ENCODE data around the gene GTF3C1.

The GTF3C1 gene

DNA sequence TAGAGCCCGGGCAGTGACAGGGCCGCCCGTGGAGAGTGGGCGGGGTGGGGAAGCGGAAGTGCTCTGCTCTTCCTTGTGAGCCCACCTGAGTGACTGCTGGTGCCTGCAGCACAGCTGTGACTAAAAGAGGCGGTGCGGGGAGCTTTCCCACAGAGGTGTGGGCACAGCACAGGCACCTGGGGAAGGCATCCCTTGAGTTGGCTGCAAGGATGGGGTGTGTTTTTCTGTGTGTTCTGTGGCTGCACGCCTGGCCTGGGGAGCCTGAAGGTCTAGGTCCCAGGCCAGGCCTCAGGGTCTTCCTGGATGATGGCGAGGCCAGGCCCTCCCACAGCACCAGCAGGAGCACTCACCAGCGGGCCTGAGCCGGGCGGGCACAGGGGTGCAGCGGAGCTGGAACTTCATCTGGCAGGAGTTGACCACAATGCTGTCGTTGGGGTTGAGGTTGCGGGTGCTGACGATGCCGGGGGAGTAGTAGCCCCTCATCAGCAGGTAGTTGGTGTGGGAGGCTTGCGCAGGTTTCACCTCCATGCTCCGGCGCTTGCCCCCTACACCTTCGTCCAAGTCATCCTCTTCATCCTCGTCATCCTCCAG, 80.7 kb downstream of the GTF3C1 start:
- DNase-seq (ENCODE audit: low read depth) = no peak
- TF ChIP-seq, protein P1, sequence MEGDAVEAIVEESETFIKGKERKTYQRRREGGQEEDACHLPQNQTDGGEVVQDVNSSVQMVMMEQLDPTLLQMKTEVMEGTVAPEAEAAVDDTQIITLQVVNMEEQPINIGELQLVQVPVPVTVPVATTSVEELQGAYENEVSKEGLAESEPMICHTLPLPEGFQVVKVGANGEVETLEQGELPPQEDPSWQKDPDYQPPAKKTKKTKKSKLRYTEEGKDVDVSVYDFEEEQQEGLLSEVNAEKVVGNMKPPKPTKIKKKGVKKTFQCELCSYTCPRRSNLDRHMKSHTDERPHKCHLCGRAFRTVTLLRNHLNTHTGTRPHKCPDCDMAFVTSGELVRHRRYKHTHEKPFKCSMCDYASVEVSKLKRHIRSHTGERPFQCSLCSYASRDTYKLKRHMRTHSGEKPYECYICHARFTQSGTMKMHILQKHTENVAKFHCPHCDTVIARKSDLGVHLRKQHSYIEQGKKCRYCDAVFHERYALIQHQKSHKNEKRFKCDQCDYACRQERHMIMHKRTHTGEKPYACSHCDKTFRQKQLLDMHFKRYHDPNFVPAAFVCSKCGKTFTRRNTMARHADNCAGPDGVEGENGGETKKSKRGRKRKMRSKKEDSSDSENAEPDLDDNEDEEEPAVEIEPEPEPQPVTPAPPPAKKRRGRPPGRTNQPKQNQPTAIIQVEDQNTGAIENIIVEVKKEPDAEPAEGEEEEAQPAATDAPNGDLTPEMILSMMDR (conservative IDR thresholded peaks at IDR 0.05; ENCODE audit: low read depth, low read length) = no peak
- no peak overlapping the region for H3K4me3 ChIP-seq (ENCODE audit: low read length)

DNA sequence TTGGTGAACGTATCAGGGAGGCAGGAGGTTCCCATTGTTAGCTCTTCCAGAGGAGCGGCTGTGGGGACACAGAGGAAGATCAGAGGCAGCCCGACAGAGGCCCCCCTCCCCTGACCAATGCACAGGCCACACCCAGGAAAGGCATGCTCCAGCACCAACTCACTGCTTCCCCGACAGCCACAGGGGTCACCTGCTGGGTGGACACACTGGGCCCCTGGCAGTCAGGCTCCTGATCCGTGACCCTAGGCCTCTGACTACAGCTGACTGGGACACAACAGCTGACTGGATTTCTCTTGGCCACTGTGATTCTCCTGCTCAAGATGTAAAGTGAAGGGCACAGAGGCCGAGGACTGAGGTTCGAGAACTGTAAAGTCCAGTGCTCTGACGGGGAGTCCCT, 84.2 kb downstream of the GTF3C1 start:
- TF ChIP-seq, protein P1 (conservative IDR thresholded peaks at IDR 0.05; ENCODE audit: low read depth, low read length) = no peak
- no peak for DNase-seq (ENCODE audit: low read depth)
- no peak overlapping the region for H3K4me3 ChIP-seq (ENCODE audit: low read length)

GRCh38 chr16:27464626-27465482, 84.9 kb downstream of the GTF3C1 start:
- TF ChIP-seq, protein P1 (conservative IDR thresholded peaks at IDR 0.05; ENCODE audit: low read depth, low read length) = no peak
- DNase-seq (ENCODE audit: low read depth) = no peak
- no peak overlapping the region for H3K4me3 ChIP-seq (ENCODE audit: low read length)

DNA sequence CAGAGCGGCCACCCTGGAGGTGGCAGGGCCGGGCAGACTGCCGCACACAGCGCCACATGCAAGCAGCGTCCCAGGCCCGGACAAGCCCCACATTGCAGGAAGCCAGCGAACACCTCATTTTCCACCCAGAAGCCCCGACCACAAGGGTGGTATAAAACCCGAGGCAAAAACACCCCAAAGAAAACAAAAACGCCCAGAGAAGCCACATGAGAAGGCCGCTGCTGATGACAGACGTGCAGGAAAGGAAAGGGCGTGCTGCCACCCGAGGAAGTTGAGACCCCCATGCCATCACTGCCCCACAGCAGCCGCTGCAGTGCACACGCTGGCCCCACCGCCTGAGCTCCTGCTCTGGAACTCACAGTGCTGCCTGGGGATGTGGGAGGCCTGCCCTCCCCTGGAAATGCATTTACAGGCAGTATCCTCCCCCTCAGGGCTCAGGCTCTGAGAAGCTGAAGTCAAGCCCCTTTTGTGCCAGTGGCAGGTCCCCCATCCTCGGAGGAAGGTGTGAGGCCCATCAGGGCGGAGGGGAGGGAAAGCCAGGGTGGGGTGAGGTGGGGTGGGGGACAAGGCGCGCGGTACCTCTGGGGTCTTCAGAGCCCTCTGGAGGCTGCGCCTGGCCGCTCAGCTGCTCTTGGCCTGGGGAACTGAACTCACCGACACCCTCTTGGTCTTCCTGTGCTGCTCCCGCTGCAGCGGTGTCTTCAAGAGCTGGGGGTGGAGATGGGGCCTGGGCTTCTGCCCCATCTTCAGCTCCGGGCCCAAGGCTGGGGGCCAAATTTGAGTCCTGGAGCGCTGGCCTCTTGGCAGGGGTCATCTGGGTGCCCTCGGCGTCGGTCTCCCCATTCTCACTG, 85.7 kb downstream of the GTF3C1 start:
- no peak overlapping the region for H3K4me3 ChIP-seq (ENCODE audit: low read length)
- DNase-seq (ENCODE audit: low read depth) = no peak
- TF ChIP-seq, protein P1 (conservative IDR thresholded peaks at IDR 0.05; ENCODE audit: low read depth, low read length) = no peak

GRCh38 chr16:27462846-27463682, 86.6 kb downstream of the GTF3C1 start:
- TF ChIP-seq, protein P1 (conservative IDR thresholded peaks at IDR 0.05; ENCODE audit: low read depth, low read length) = no peak

GRCh38 chr16:27462200-27462845, 87.4 kb downstream of the GTF3C1 start:
- no peak overlapping the region for H3K4me3 ChIP-seq (ENCODE audit: low read length)
- no peak for DNase-seq (ENCODE audit: low read depth)
- TF ChIP-seq, protein P1 (conservative IDR thresholded peaks at IDR 0.05; ENCODE audit: low read depth, low read length) = no peak

More at GRCh38 chr16:27462846-27463682, 86.6 kb downstream of the GTF3C1 start:
- no peak for DNase-seq (ENCODE audit: low read depth)
- H3K4me3 ChIP-seq (ENCODE audit: low read length) = no peak overlapping the region
